CD14-positive monocyte (primary cell): ENCODE measurements around the gene VAV1. TPM values are rescaled to one million over a fixed set of nuclear protein-coding genes. Genes with fewer than 3 reads are reported as not detected.

ENCODE experiments used
- DNase-seq, 3 donors: peaks; one replicate each; pipeline ENCODE4 v3.0.0-alpha.2; 2011 to 2022
- H2AFZ ChIP-seq: 2 replicates; pipeline ENCODE4 v1.6.0; 2012; ENCODE audit warnings: mild to moderate bottlenecking, low read depth, low read length, inconsistent platforms; ENCODE audit not compliant: insufficient read depth, poor library complexity, severe bottlenecking
- H3K27ac ChIP-seq, 2 donors: 1 replicate in 1 of 2; 2 replicates in 1 of 2; pipeline ENCODE4 v1.5.1; 2012 to 2013; ENCODE audit warnings: low read length in 2 of 2, control low read depth in 1 of 2, inconsistent platforms in 1 of 2, low read depth in 1 of 2, mild to moderate bottlenecking in 1 of 2
- H3K27me3 ChIP-seq, 2 donors: one replicate each; pipeline versions ENCODE4 v1.6.0 to v1.6.1; 2011 to 2013; ENCODE audit warnings: low read length in 2 of 2; ENCODE audit not compliant: control insufficient read depth in 2 of 2, insufficient read depth in 2 of 2
- H3K36me3 ChIP-seq, 2 donors: replicated peaks in 1 of 2; 1 replicate in 1 of 2; 2 replicates in 1 of 2; pipeline versions ENCODE4 v1.5.1 to v1.6.1; 2012 to 2013; ENCODE audit warnings: low read length in 2 of 2, control low read depth in 1 of 2, inconsistent platforms in 1 of 2, mild to moderate bottlenecking in 1 of 2; ENCODE audit not compliant: insufficient read depth in 2 of 2, control insufficient read depth in 1 of 2
- H3K4me1 ChIP-seq, 2 donors: 1 replicate in 1 of 2; 2 replicates in 1 of 2; pipeline versions ENCODE4 v1.5.1 to v1.6.1; 2012 to 2013; ENCODE audit warnings: low read length in 2 of 2, control low read depth in 1 of 2, inconsistent platforms in 1 of 2, mild to moderate bottlenecking in 1 of 2, moderate library complexity in 1 of 2; ENCODE audit not compliant: insufficient read depth in 2 of 2, control insufficient read depth in 1 of 2
- H3K4me2 ChIP-seq: replicated peaks from 2 replicates; pipeline ENCODE3; 2012; ENCODE audit warnings: low read length, moderate library complexity, mild to moderate bottlenecking; ENCODE audit not compliant: poor library complexity, severe bottlenecking; ENCODE audit errors: extremely low read depth
- H3K4me3 ChIP-seq, 3 experiments: fragments of 200-600 bp in 1 of 3; sonication (generic) in 1 of 3; replicated peaks in 1 of 3; 1 replicate in 2 of 3; 2 replicates in 1 of 3; pipeline ENCODE4 v1.5.1; 2011 to 2013; ENCODE audit warnings: low read length in 3 of 3, mild to moderate bottlenecking in 3 of 3, control low read depth in 2 of 3, low read depth in 2 of 3, inconsistent platforms in 1 of 3, moderate library complexity in 1 of 3
- H3K79me2 ChIP-seq: 2 replicates; pipeline ENCODE4 v1.6.0; 2012; ENCODE audit warnings: mild to moderate bottlenecking, control low read depth, inconsistent platforms, low read length, moderate library complexity; ENCODE audit not compliant: insufficient read depth
- H3K9ac ChIP-seq: 2 replicates; pipeline ENCODE4 v1.6.0; 2017; ENCODE audit warnings: low read length, mild to moderate bottlenecking; ENCODE audit not compliant: insufficient read depth, poor library complexity, severe bottlenecking
- H3K9me3 ChIP-seq, 2 donors: replicated peaks in 1 of 2; 1 replicate in 1 of 2; 2 replicates in 1 of 2; pipeline versions ENCODE4 v1.5.1 to v1.6.1; 2012 to 2013; ENCODE audit warnings: low read length in 2 of 2, control low read depth in 1 of 2; ENCODE audit not compliant: control insufficient read depth in 1 of 2, insufficient read depth in 1 of 2
- H4K20me1 ChIP-seq: 2 replicates; pipeline ENCODE4 v1.6.0; 2012; ENCODE audit warnings: mild to moderate bottlenecking, low read length, control low read depth, moderate library complexity; ENCODE audit not compliant: insufficient read depth
- H3K27ac Mint-ChIP-seq, 7 donors: one replicate each; pipeline ENCODE4 v1.8.0; 2020; ENCODE audit warnings: mild to moderate bottlenecking in 7 of 7, mixed read lengths in 7 of 7, moderate library complexity in 6 of 7, inconsistent platforms in 2 of 7
- H3K27me3 Mint-ChIP-seq, 3 donors: one replicate each; pipeline ENCODE4 v1.8.0; 2021 to 2022; ENCODE audit warnings: low read depth in 3 of 3, mild to moderate bottlenecking in 3 of 3, mixed read lengths in 3 of 3, moderate library complexity in 3 of 3, inconsistent platforms in 1 of 3
- H3K36me3 Mint-ChIP-seq, 2 donors: one replicate each; pipeline ENCODE4 v1.8.0; 2020; ENCODE audit warnings: mixed read lengths in 2 of 2, inconsistent platforms in 1 of 2, mild to moderate bottlenecking in 1 of 2
- H3K4me1 Mint-ChIP-seq: one replicate; pipeline ENCODE4 v1.8.0; 2020; ENCODE audit warnings: mild to moderate bottlenecking, mixed read lengths
- H3K4me3 Mint-ChIP-seq, 2 donors: one replicate each; pipeline ENCODE4 v1.8.0; 2020; ENCODE audit warnings: mild to moderate bottlenecking in 2 of 2, mixed read lengths in 2 of 2, moderate library complexity in 1 of 2
- H3K9me3 Mint-ChIP-seq, 7 donors: one replicate each; pipeline ENCODE4 v1.8.0; 2020 to 2022; ENCODE audit warnings: mixed read lengths in 7 of 7, mild to moderate bottlenecking in 6 of 7, moderate library complexity in 6 of 7, inconsistent platforms in 2 of 7
- WGBS: methylation state at CpG from one replicate; pipeline ENCODE4 v1.1.5; 2013; ENCODE audit warnings: missing lambda C conversion rate; ENCODE audit not compliant: insufficient coverage; 5-methylcytosine and 5-hydroxymethylcytosine counted together
- intact Hi-C, 2 donors: fragments of 100-400 bp; cut with micrococcal nuclease; formaldehyde crosslinking; loops; one replicate each; pipeline versions ENCODE4 v1.15.0 to v1.15.1; 2023
- polyA plus RNA-seq, 3 donors: library from polyadenylated mRNA; depleted of rRNA in 1 of 3; unstranded in 2 of 3; stranded (reverse) in 1 of 3; fragments of 300-500 nt in 2 of 3; fragments of >200 nt in 1 of 3; fragmentation: Illumina TruSeq in 2 of 3; gene quantifications; 1 replicate in 2 of 3; 2 replicates in 1 of 3; pipeline ENCODE4 v1.2.3, GENCODE V29; 2012 to 2021
- TF ChIP-seq, protein P1 (sequence below): fragments of 200-600 bp; IDR thresholded peaks from one replicate; pipeline ENCODE4 v1.8.0; 2022; ENCODE audit warnings: antibody characterized with exemption, mild to moderate bottlenecking

Gene VAV1
- polyA plus RNA-seq, 3 donors = 21.3 to 81.2 (median 30.2) TPM

DNA sequence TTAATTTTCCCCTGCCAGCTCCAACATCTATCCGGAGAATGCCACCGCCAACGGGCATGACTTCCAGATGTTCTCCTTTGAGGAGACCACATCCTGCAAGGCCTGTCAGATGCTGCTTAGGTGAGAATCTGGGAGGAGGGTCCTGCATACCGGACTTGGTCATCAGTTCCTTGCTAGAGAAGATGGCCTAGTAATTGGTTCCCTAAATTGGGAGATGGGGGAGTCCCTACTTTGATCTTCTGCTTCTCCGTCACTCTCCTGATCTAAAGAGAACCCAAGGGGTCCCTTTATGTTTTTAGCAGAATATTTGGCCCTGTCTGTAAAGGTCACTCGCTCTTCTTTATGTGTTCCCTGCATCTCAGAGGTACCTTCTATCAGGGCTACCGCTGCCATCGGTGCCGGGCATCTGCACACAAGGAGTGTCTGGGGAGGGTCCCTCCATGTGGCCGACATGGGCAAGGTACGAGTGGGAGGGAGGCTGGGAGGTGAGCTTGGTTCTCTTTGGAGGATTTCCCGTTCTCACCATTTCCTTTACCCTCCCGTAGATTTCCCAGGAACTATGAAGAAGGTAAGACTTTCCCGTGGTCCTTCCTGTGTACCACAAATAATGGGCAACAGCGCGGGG, 60.8 kb downstream of the VAV1 start:
- H3K9me3 Mint-ChIP-seq = peaks cover 0 to 10% (median 2%) of the 10 kb centered on the region in 7 donors
- Histone ChIP-seq H3K4me3 (no peak overlapping the region), H3K9me3 (no peaks in the 10 kb centered on the region), H3K4me2 (no peak overlapping the region), H3K36me3 (peaks cover 79 to 95% of the 10 kb centered on the region in 2 donors), H3K9ac (no peak overlapping the region), H3K79me2 (peaks cover 4% of the 10 kb centered on the region), H2AFZ (no peak overlapping the region), H3K27me3 (no peaks in the 10 kb centered on the region), H3K4me1 (peaks cover 19 to 21% of the 10 kb centered on the region in 2 donors), H3K27ac (peak overlapping the region in 1 of 2 donors; percentile 26), H4K20me1 (peaks cover 92% of the 10 kb centered on the region)
- no peaks in the 10 kb centered on the region for H3K27me3 Mint-ChIP-seq
- no peak for DNase-seq
- intact Hi-C loops = no loop called here
- H3K4me1 Mint-ChIP-seq = peaks cover 37% of the 10 kb centered on the region
- TF ChIP-seq, protein P1, sequence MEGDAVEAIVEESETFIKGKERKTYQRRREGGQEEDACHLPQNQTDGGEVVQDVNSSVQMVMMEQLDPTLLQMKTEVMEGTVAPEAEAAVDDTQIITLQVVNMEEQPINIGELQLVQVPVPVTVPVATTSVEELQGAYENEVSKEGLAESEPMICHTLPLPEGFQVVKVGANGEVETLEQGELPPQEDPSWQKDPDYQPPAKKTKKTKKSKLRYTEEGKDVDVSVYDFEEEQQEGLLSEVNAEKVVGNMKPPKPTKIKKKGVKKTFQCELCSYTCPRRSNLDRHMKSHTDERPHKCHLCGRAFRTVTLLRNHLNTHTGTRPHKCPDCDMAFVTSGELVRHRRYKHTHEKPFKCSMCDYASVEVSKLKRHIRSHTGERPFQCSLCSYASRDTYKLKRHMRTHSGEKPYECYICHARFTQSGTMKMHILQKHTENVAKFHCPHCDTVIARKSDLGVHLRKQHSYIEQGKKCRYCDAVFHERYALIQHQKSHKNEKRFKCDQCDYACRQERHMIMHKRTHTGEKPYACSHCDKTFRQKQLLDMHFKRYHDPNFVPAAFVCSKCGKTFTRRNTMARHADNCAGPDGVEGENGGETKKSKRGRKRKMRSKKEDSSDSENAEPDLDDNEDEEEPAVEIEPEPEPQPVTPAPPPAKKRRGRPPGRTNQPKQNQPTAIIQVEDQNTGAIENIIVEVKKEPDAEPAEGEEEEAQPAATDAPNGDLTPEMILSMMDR = no peak
- no peak overlapping the region for H3K4me3 Mint-ChIP-seq
- 100% methylated on average over 3 of the region's 16 CpGs for WGBS
- peaks cover 73 to 95% of the 10 kb centered on the region in 2 donors for H3K36me3 Mint-ChIP-seq
- H3K27ac Mint-ChIP-seq = peak overlapping the region in 5 of 7 donors; percentile 30 to 85 (median 66)

DNA sequence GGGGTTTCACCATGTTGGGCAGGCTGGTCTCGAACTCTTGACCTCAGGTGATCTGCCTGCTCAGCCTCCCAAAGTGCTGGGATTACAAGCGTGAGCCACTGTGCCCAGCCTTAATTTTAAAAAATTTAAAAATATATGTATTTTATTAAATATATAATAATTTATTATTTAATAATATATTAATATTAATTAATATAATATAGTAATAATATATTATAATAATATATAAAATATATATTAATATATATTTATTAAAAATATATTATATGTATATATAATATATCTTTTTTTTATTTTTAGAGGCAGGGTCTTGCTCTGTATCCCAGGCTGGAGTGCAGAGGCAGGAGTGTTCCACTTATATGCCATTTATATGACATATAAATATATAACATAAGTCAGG, 61.9 kb downstream of the VAV1 start:
- H3K9me3 ChIP-seq = no peaks in the 10 kb centered on the region
- H3K27me3 ChIP-seq = no peaks in the 10 kb centered on the region
- no peak overlapping the region for H3K27ac ChIP-seq
- Mint-ChIP-seq H3K36me3 (peaks cover 69 to 94% of the 10 kb centered on the region in 2 donors), H3K27me3 (no peaks in the 10 kb centered on the region), H3K27ac (no peak overlapping the region), H3K4me1 (peaks cover 30% of the 10 kb centered on the region), H3K9me3 (peaks cover 0 to 3% (median 2%) of the 10 kb centered on the region in 7 donors), H3K4me3 (no peak overlapping the region)
- no peak overlapping the region for H3K4me3 ChIP-seq
- DNase-seq = no peak
- peaks cover 80% of the 10 kb centered on the region for H4K20me1 ChIP-seq
- H3K79me2 ChIP-seq = peaks cover 4% of the 10 kb centered on the region
- no peak overlapping the region for H3K9ac ChIP-seq
- H3K36me3 ChIP-seq = peaks cover 82 to 93% of the 10 kb centered on the region in 2 donors
- TF ChIP-seq, protein P1 = no peak
- intact Hi-C loops = no loop called here
- H3K4me2 ChIP-seq = no peak overlapping the region
- H2AFZ ChIP-seq = no peak overlapping the region
- no CpG with 5 or more reads among the region's 2 CpGs for WGBS
- peaks cover 19 to 21% of the 10 kb centered on the region in 2 donors for H3K4me1 ChIP-seq
